Peyer's patch (tissue), 4 donors: ENCODE results near the gene OPA1. TPM values are rescaled to one million over a fixed set of nuclear protein-coding genes. Genes with fewer than 3 reads are reported as not detected.

Experiments used
- DNase-seq, 3 donors: peaks; one replicate each; pipeline ENCODE4 v3.0.0-alpha.2; 2017 to 2019
- H3K27ac ChIP-seq, 4 donors: fragments of 200-600 bp; sonication (generic); one replicate each; pipeline ENCODE4 v1.5.1; 2016 to 2019
- H3K27me3 ChIP-seq, 2 donors: fragments of 200-600 bp; sonication (generic); one replicate each; pipeline ENCODE4 v1.5.1; 2019
- H3K36me3 ChIP-seq, 3 donors: fragments of 200-600 bp; sonication (generic); one replicate each; pipeline ENCODE4 v1.5.1; 2016 to 2019
- H3K4me1 ChIP-seq, 4 donors: fragments of 200-600 bp; sonication (generic); one replicate each; pipeline ENCODE4 v1.5.1; 2016 to 2019
- H3K4me3 ChIP-seq, 4 donors: fragments of 200-600 bp; sonication (generic); 1 replicate in 3 of 4; 2 replicates in 1 of 4; pipeline ENCODE4 v1.5.1; 2016 to 2019; ENCODE audit warnings: mild to moderate bottlenecking in 1 of 4
- H3K9me3 ChIP-seq, 4 donors: fragments of 200-600 bp; sonication (generic); one replicate each; pipeline ENCODE4 v1.5.1; 2016 to 2019; ENCODE audit warnings: mild to moderate bottlenecking in 1 of 4
- POLR2A ChIP-seq, 2 donors: fragments of 450-650 bp; IDR thresholded peaks; one replicate each; pipeline ENCODE4 v1.5.1; 2017; ENCODE audit warnings: antibody characterized with exemption in 2 of 2, mild to moderate bottlenecking in 2 of 2, moderate library complexity in 2 of 2
- total RNA-seq, 4 donors: library from RNA; depleted of rRNA; stranded (reverse); fragments of >200 nt; gene quantifications; one replicate each; pipeline ENCODE4 v1.1.0, GENCODE V29; 2016
- TF ChIP-seq, protein P1 (sequence below), 6 experiments: fragments of 450-650 bp in 4 of 6; fragments of 200-600 bp in 2 of 6; sonication (generic) in 1 of 6; IDR thresholded peaks; one replicate each; pipeline ENCODE4 v1.5.1; 2017 to 2019; ENCODE audit warnings: antibody characterized with exemption in 6 of 6, mild to moderate bottlenecking in 3 of 6, moderate library complexity in 1 of 6

The OPA1 gene
- total RNA-seq, 4 donors from 2014 or later = 66.9 to 89.1 (median 78.0) TPM

DNA sequence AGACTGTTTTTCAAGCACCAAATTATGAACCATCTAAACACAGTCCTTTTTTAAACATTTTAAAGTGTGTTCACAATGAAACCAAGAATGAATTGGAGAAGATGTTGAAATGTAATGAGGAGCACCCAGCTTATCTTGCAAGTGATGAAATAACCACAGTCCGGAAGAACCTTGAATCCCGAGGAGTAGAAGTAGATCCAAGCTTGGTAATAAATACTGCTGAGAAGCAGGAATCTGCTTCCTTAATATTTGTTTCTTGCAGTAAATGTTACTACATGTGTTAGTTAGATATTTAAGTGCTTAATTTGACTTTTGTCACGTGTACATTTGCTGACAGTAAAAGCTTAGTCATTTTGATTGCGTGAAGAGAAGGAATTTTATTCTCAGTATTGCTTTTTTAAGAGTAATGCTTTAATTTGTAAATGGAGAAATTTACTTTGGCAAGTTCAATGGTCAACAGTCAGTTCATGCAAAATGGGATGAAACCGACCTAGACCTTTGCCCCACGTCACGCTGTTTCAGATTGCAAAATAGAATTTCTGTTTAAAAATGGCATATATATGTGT is 69.8 kb downstream of the OPA1 start:
- no peak for TF ChIP-seq POLR2A (IDR thresholded peaks at IDR 0.05)
- TF ChIP-seq, protein P1, sequence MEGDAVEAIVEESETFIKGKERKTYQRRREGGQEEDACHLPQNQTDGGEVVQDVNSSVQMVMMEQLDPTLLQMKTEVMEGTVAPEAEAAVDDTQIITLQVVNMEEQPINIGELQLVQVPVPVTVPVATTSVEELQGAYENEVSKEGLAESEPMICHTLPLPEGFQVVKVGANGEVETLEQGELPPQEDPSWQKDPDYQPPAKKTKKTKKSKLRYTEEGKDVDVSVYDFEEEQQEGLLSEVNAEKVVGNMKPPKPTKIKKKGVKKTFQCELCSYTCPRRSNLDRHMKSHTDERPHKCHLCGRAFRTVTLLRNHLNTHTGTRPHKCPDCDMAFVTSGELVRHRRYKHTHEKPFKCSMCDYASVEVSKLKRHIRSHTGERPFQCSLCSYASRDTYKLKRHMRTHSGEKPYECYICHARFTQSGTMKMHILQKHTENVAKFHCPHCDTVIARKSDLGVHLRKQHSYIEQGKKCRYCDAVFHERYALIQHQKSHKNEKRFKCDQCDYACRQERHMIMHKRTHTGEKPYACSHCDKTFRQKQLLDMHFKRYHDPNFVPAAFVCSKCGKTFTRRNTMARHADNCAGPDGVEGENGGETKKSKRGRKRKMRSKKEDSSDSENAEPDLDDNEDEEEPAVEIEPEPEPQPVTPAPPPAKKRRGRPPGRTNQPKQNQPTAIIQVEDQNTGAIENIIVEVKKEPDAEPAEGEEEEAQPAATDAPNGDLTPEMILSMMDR (IDR thresholded peaks at IDR 0.05) = no peak
- no peak overlapping the region for H3K27ac ChIP-seq
- no peaks in the 10 kb centered on the region for H3K27me3 ChIP-seq
- no peak for DNase-seq
- no peaks in the 10 kb centered on the region for H3K9me3 ChIP-seq
- H3K4me3 ChIP-seq = no peak overlapping the region
- no peaks in the 10 kb centered on the region for H3K4me1 ChIP-seq
- H3K36me3 ChIP-seq = peaks cover 0 to 80% (median 0%) of the 10 kb centered on the region in 3 donors

DNA sequence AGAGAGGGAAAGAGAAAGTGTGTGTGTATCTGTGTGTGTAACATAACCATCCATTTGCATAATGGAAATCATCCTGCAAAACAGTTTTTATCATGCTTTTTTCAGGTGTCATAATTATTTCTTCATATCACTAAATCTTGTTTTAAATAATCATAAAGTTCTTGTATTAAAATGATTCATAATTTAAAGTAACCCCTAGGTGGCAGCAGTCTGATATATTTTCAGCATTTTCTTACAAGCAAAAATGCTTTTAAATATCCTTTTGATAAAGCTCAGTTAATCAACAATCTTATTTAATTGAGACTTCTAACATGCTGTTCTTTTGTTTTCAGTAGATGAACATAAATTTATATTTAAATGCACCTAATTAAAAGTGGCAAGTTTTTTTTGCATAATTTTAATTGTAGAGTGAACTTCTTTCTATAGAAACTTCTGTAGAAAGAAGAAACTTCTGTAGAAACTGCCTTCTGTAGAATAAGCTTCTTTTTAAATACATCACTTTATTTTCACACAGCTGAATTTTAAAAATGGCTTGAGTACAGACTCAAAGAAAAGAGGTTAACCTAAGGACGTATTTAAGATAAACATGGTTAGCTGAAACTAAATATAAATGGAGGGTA is 72.5 kb downstream of the OPA1 start:
- Histone ChIP-seq H3K27me3 (no peaks in the 10 kb centered on the region), H3K27ac (no peak overlapping the region), H3K4me1 (no peaks in the 10 kb centered on the region), H3K36me3 (peaks cover 0 to 76% (median 0%) of the 10 kb centered on the region in 3 donors), H3K4me3 (no peak overlapping the region), H3K9me3 (no peaks in the 10 kb centered on the region)
- TF ChIP-seq, protein P1 (IDR thresholded peaks at IDR 0.05) = peak; percentile 3 to 63 (median 48)
- TF ChIP-seq POLR2A (IDR thresholded peaks at IDR 0.05) = no peak
- no peak for DNase-seq

DNA sequence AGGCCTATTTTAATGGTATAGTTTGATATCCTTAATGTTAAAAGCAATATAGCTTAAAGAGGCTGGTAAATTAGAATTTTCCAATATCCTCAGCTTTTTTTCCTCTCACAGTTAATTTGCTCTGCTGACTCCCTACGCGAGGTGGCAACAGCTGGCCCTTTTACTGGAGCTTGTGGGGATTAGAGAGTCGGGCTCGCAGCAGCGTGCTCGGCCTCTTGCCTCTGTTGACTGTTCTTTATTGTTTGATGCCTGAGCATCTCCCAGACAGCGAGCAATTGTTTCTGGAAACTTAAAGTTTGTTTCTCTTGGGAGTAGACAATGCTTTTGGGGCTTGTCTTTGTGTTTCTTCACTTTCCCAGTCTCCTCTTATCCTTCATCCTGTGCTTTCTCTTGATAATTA is 80.8 kb downstream of the OPA1 start:
- TF ChIP-seq, protein P1 (IDR thresholded peaks at IDR 0.05) = no peak
- TF ChIP-seq POLR2A (IDR thresholded peaks at IDR 0.05) = no peak
- Histone ChIP-seq H3K36me3 (peaks cover 0 to 33% (median 0%) of the 10 kb centered on the region in 3 donors), H3K27me3 (no peaks in the 10 kb centered on the region), H3K4me3 (no peak overlapping the region), H3K4me1 (no peaks in the 10 kb centered on the region), H3K27ac (no peak overlapping the region), H3K9me3 (no peaks in the 10 kb centered on the region)
- no peak for DNase-seq

DNA sequence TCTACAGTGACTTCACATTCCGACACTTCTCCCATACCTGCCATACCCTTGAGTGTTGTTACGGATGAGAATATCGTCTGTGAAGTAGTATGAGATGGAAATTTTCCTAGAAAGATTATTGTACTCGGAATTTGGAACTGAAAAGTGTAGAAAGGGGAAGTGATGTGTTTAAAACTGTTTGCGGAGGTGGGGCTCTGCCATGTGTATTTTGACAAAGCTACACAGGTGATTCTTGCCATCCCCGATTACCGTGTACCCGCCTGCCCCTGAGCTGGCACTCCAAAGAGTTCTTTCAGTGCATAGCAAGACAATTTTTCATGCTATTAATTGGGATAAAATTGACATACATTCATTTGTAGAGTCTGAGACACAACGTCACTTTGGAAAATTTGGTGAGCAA is 81.7 kb downstream of the OPA1 start:
- Histone ChIP-seq H3K36me3 (peaks cover 0 to 30% (median 0%) of the 10 kb centered on the region in 3 donors), H3K4me3 (no peak overlapping the region), H3K9me3 (no peaks in the 10 kb centered on the region), H3K27ac (no peak overlapping the region), H3K4me1 (no peaks in the 10 kb centered on the region), H3K27me3 (no peaks in the 10 kb centered on the region)
- no peak for TF ChIP-seq POLR2A (IDR thresholded peaks at IDR 0.05)
- TF ChIP-seq, protein P1 (IDR thresholded peaks at IDR 0.05) = no peak
- DNase-seq = no peak

DNA sequence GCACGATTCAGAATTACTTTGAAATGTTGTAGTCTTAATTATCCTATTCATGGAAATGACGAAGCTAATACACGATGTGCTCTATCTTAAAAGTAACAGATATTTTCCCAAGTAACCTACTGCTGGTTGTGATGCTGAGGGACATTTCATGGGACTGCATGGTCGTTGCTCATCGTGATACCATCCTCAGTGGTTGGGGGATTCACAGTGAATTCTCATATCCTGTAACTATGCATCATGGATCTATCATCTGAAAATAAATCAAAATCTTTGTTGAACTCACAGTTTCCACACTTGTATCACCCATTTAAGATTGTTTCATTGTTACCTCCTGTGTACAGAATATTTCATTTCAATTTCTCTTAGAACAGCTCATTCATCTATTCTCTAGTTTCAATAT is 84.7 kb downstream of the OPA1 start:
- H3K27ac ChIP-seq = no peak overlapping the region
- H3K4me3 ChIP-seq = no peak overlapping the region
- peaks cover 0 to 12% (median 0%) of the 10 kb centered on the region in 3 donors for H3K36me3 ChIP-seq
- no peak for DNase-seq
- no peaks in the 10 kb centered on the region for H3K27me3 ChIP-seq
- TF ChIP-seq POLR2A (IDR thresholded peaks at IDR 0.05) = no peak
- TF ChIP-seq, protein P1 (IDR thresholded peaks at IDR 0.05) = no peak
- H3K4me1 ChIP-seq = no peaks in the 10 kb centered on the region
- H3K9me3 ChIP-seq = no peaks in the 10 kb centered on the region
